Stimulated activated CD4-positive, alpha-beta T cell treated with anti-CD3 and anti-CD28 coated beads, Interleukin-1b, Interleukin-23, amount 100 ng/mL, for 24 hours (primary cell): ENCODE measurements around the gene CBLC.
A peak's percentile ranks its signal among the peaks of the same experiment; 100 is the strongest.
"Not testable (repeated sequence)": the region's sequence is repeated elsewhere in the genome, so short reads cannot be mapped to it uniquely, and the experiment has no call there.

ENCODE experiments used
- DNase-seq, 4 experiments: peaks; one replicate each; pipeline ENCODE4 v3.0.0-alpha.2; 2020; ENCODE audit warnings: low read depth in 4 of 4, low spot score in 1 of 4

Gene CBLC

GRCh38 chr19:44818466-44819031, 40.9 kb downstream of the CBLC start:
- DNase-seq, result no peak

- no peak for DNase-seq
Measured at GRCh38 chr19:44819246-44819832, 41.6 kb downstream of the CBLC start.

GRCh38 chr19:44820648-44821609, 43.2 kb downstream of the CBLC start:
- DNase-seq, result no peak

- no peak for DNase-seq
Measured at GRCh38 chr19:44822177-44822576, 44.5 kb downstream of the CBLC start.

- DNase-seq, result no peak
Measured at GRCh38 chr19:44822670-44823372, 45.1 kb downstream of the CBLC start.

GRCh38 chr19:44823373-44823698, 45.6 kb downstream of the CBLC start:
- no peak for DNase-seq

- DNase-seq, result no peak
Measured at GRCh38 chr19:44824761-44825160, 47.1 kb downstream of the CBLC start.

- not testable (repeated sequence) for DNase-seq
Measured at GRCh38 chr19:44832875-44833274, 55.2 kb downstream of the CBLC start.

GRCh38 chr19:44834399-44834798, 56.7 kb downstream of the CBLC start:
- not testable (repeated sequence) for DNase-seq

GRCh38 chr19:44839276-44839675, 61.6 kb downstream of the CBLC start:
- no peak for DNase-seq

- no peak for DNase-seq
Measured at GRCh38 chr19:44840811-44841210, 63.1 kb downstream of the CBLC start.

GRCh38 chr19:44841231-44841630, 63.5 kb downstream of the CBLC start:
- no peak for DNase-seq

GRCh38 chr19:44845286-44845611, 67.6 kb downstream of the CBLC start:
- no peak for DNase-seq

- DNase-seq, result peak; percentile 72 to 93 (median 78)
Measured at GRCh38 chr19:44845612-44846454, 68.1 kb downstream of the CBLC start, which contains the start of gene NECTIN2. NECTIN2 (plus strand) TSS chr19:44846297; CDS start chr19:44846526, 229 bp downstream.

- no peak for DNase-seq
Measured at GRCh38 chr19:44846455-44847143, 68.9 kb downstream of the CBLC start.

- DNase-seq, result no peak
Measured at GRCh38 chr19:44847144-44848035, 69.7 kb downstream of the CBLC start.

GRCh38 chr19:44848036-44848811, 70.5 kb downstream of the CBLC start:
- no peak for DNase-seq

- no peak for DNase-seq
Measured at GRCh38 chr19:44848812-44849447, 71.2 kb downstream of the CBLC start.
